ENCODE data around the gene KRTAP5-8.

- TF ChIP-seq CTCF (IDR thresholded peaks at IDR 0.05): no peak
- TF ChIP-seq POLR2A (IDR thresholded peaks at IDR 0.05): no peak
Measured at GRCh38 chr11:71543866-71544265, 6.0 kb downstream of the KRTAP5-8 start.
